ENCODE data around the gene RNF5.

The RNF5 gene

GRCh38 chr6:32149932-32150870 is 28.0 kb upstream of the RNF5 start:
- TF ChIP-seq Cebpa-rat (IDR thresholded peaks at IDR 0.05) = no peak
- H3K4me3 ChIP-seq = no peak overlapping the region
- H3K4me2 ChIP-seq = no peak overlapping the region

GRCh38 chr6:32151181-32151862 is 26.9 kb upstream of the RNF5 start:
- peaks cover 11 to 39% (median 31%) of the 10 kb centered on the region in 10 experiments for H3K4me1 ChIP-seq
- H3K4me3 ChIP-seq = no peak overlapping the region
- H3K27me3 ChIP-seq = peaks cover 0 to 19% (median 8%) of the 10 kb centered on the region in 11 experiments; a peak in 11 of 22 replicates
- no peak overlapping the region for H3K27ac ChIP-seq
- peaks cover 0 to 9% (median 5%) of the 10 kb centered on the region in 11 experiments; a peak in 15 of 22 replicates for H3K36me3 ChIP-seq
- TF ChIP-seq Cebpa-rat (IDR thresholded peaks at IDR 0.05) = no peak
- no peak overlapping the region; a peak in 1 of 22 replicates for H3K9ac ChIP-seq
- H3K9me3 ChIP-seq (replicated peaks in 1 of 11) = peaks cover 0 to 9% (median 6%) of the 10 kb centered on the region in 11 experiments; a peak in 8 of 22 replicates
- H3K4me2 ChIP-seq = peak overlapping the region in 2 of 11 experiments; percentile 15 to 16; a peak in 1 of 22 replicates
- no peaks in the 10 kb centered on the region for H4K20me1 ChIP-seq

More at GRCh38 chr6:32149932-32150870, 28.0 kb upstream of the RNF5 start:
- H3K4me1 ChIP-seq = peaks cover 6 to 30% (median 23%) of the 10 kb centered on the region in 10 experiments
- H3K36me3 ChIP-seq = no peaks in the 10 kb centered on the region
- peaks cover 0 to 9% (median 6%) of the 10 kb centered on the region in 11 experiments; a peak in 8 of 22 replicates for H3K9me3 ChIP-seq (replicated peaks in 1 of 11)
- H3K27ac ChIP-seq = no peak overlapping the region
- no peak overlapping the region for H3K9ac ChIP-seq
- H4K20me1 ChIP-seq = no peaks in the 10 kb centered on the region
- H3K27me3 ChIP-seq = peaks cover 0 to 19% (median 8%) of the 10 kb centered on the region in 11 experiments; a peak in 11 of 22 replicates

- peaks cover under 1 to 17% (median 13%) of the 10 kb centered on the region in 11 experiments; a peak in 16 of 22 replicates for H3K36me3 ChIP-seq
- H3K9ac ChIP-seq = peak within 1 kb of the TSS in 5 of 11 experiments; percentile 33 to 87 (median 81); a peak in 2 of 22 replicates
- H3K27me3 ChIP-seq = peaks cover 0 to 19% (median 8%) of the 10 kb centered on the region in 11 experiments; a peak in 11 of 22 replicates
- no peaks in the 10 kb centered on the region for H4K20me1 ChIP-seq
- peak within 1 kb of the TSS; percentile 11 to 99 (median 97); a peak in 20 of 22 replicates for H3K4me2 ChIP-seq
- H3K4me3 ChIP-seq = 0 out of 20 replicates have a peak within 1 kb of the TSS, but pooled peaks of 1 of the 10 experiments have one; percentile 33
- H3K9me3 ChIP-seq (replicated peaks in 1 of 11) = peaks cover 0 to 9% (median 6%) of the 10 kb centered on the region in 11 experiments; a peak in 8 of 22 replicates
- H3K27ac ChIP-seq = 0 out of 22 replicates have a peak within 1 kb of the TSS, but pooled peaks of 1 of the 11 experiments have one; percentile 82
- H3K4me1 ChIP-seq = peaks cover 11 to 39% (median 31%) of the 10 kb centered on the region in 10 experiments
- TF ChIP-seq Cebpa-rat (IDR thresholded peaks at IDR 0.05) = no peak
Measured at GRCh38 chr6:32151863-32152768, 26.1 kb upstream of the RNF5 start, which contains the start of gene PRRT1. PRRT1 (minus strand) TSS chr6:32151939; CDS start chr6:32151827, 112 bp downstream.

GRCh38 chr6:32152769-32153563 is 25.2 kb upstream of the RNF5 start:
- no peaks in the 10 kb centered on the region for H4K20me1 ChIP-seq
- H3K4me1 ChIP-seq = peaks cover 11 to 39% (median 31%) of the 10 kb centered on the region in 10 experiments
- peak overlapping the region in 8 of 10 experiments; percentile 69 to 85 (median 80); a peak in 10 of 20 replicates for H3K4me3 ChIP-seq
- no peak for TF ChIP-seq Cebpa-rat (IDR thresholded peaks at IDR 0.05)
- H3K27ac ChIP-seq = peak overlapping the region in 7 of 11 experiments; percentile 16 to 86 (median 75); a peak in 8 of 22 replicates
- peak overlapping the region in 6 of 11 experiments; percentile 41 to 87 (median 82); a peak in 11 of 22 replicates for H3K9ac ChIP-seq
- H3K9me3 ChIP-seq (replicated peaks in 1 of 11) = peaks cover 0 to 9% (median 6%) of the 10 kb centered on the region in 11 experiments; a peak in 8 of 22 replicates
- H3K27me3 ChIP-seq = peaks cover 0 to 12% (median 8%) of the 10 kb centered on the region in 11 experiments; a peak in 11 of 22 replicates
- peak overlapping the region; percentile 83 to 99 (median 98) for H3K4me2 ChIP-seq
- peaks cover 9 to 25% (median 21%) of the 10 kb centered on the region in 11 experiments for H3K36me3 ChIP-seq

GRCh38 chr6:32153564-32154513 is 24.4 kb upstream of the RNF5 start, which contains the start of gene PPT2:
PPT2 (plus strand) TSS chr6:32154141; CDS start chr6:32154595, 454 bp downstream.
- peaks cover 15 to 34% (median 30%) of the 10 kb centered on the region in 11 experiments for H3K36me3 ChIP-seq

GRCh38 chr6:32154514-32155161 is 23.6 kb upstream of the RNF5 start:
- TF ChIP-seq Cebpa-rat (IDR thresholded peaks at IDR 0.05) = no peak
- Histone ChIP-seq H3K9me3 (replicated peaks in 1 of 11) (no peaks in the 10 kb centered on the region), H3K36me3 (peaks cover 15 to 42% (median 32%) of the 10 kb centered on the region in 11 experiments), H3K4me1 (peaks cover 11 to 39% (median 31%) of the 10 kb centered on the region in 10 experiments), H3K4me3 (peak overlapping the region; percentile 69 to 85 (median 76)), H3K27ac (peak overlapping the region; percentile 45 to 86 (median 80); a peak in 20 of 22 replicates), H3K4me2 (peak overlapping the region; percentile 83 to 99 (median 98)), H3K27me3 (peaks cover 0 to 4% (median 0%) of the 10 kb centered on the region in 11 experiments; a peak in 3 of 22 replicates), H3K9ac (peak overlapping the region; percentile 77 to 87 (median 82)), H4K20me1 (no peaks in the 10 kb centered on the region)

More at GRCh38 chr6:32153564-32154513, 24.4 kb upstream of the RNF5 start, which contains the start of gene PPT2:
- Histone ChIP-seq H4K20me1 (no peaks in the 10 kb centered on the region), H3K4me3 (peak within 1 kb of the TSS; percentile 69 to 85 (median 76)), H3K4me1 (peaks cover 11 to 39% (median 31%) of the 10 kb centered on the region in 10 experiments), H3K27me3 (peaks cover 0 to 4% (median under 1%) of the 10 kb centered on the region in 11 experiments; a peak in 7 of 22 replicates), H3K9ac (peak within 1 kb of the TSS; percentile 77 to 87 (median 82)), H3K4me2 (peak within 1 kb of the TSS; percentile 83 to 99 (median 98)), H3K9me3 (replicated peaks in 1 of 11) (peaks cover 0 to 4% (median 2%) of the 10 kb centered on the region in 11 experiments; a peak in 8 of 22 replicates), H3K27ac (peak within 1 kb of the TSS; percentile 45 to 86 (median 80); a peak in 20 of 22 replicates)
- TF ChIP-seq Cebpa-rat (IDR thresholded peaks at IDR 0.05) = no peak

Measured in BLaER1 treated with 17β-estradiol and CSF1 and Interleukin-3, amounts not matched to agents 10 nM and 100 nM (cell line).